Ovary (tissue), 3 donors: ENCODE data around the gene DAAM1.

ENCODE experiments used
- POLR2A ChIP-seq: fragments of 450-650 bp; IDR thresholded peaks from one replicate; pipeline ENCODE4 v1.6.1; 2017; ENCODE audit warnings: antibody characterized with exemption, mild to moderate bottlenecking, moderate library complexity
- TF ChIP-seq, protein P1 (sequence below), 3 donors: fragments of 450-650 bp in 2 of 3; fragments of 200-600 bp in 1 of 3; IDR thresholded peaks; one replicate each; pipeline versions ENCODE4 v1.5.1 to v1.8.0; 2016 to 2022; ENCODE audit warnings: antibody characterized with exemption in 3 of 3, mild to moderate bottlenecking in 1 of 3
- donor health status: DM: no; HTN: no; CAD: no.

DNA sequence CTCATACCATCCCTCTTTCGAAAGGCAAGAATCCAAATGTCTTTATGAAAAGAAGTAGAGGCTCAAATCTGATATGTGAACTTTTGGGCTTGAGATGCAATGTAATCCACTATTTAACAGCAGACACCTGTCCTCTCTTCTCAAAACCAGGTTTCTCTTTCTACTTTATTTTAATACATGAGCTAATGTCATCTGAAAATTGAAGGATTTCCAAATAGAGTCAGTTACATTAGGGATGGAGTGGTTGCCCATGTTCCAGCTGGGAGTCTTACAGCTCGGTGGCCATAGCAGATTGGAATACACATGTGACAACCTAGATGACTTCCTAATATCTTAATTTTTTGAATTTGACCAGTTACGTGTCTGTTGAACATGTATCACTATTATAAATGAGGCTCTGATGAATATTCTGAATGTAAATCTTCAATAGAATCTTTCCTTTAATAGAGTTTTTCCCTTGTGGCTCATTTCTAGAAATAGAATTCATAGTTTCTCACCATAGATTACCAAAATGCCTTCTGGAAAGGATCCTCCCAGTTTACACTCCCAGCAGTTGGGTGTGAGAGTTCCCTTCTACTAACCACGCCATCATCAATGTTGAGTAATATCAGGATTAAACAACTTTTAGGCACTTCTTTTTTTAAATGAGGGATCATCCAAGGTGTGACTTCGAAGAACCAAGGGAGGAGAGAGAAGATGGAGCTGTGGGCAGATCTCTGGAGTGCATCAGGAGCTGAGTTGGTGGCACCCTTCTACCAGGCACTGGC is 227.6 kb downstream of the DAAM1 start:
- TF ChIP-seq, protein P1, sequence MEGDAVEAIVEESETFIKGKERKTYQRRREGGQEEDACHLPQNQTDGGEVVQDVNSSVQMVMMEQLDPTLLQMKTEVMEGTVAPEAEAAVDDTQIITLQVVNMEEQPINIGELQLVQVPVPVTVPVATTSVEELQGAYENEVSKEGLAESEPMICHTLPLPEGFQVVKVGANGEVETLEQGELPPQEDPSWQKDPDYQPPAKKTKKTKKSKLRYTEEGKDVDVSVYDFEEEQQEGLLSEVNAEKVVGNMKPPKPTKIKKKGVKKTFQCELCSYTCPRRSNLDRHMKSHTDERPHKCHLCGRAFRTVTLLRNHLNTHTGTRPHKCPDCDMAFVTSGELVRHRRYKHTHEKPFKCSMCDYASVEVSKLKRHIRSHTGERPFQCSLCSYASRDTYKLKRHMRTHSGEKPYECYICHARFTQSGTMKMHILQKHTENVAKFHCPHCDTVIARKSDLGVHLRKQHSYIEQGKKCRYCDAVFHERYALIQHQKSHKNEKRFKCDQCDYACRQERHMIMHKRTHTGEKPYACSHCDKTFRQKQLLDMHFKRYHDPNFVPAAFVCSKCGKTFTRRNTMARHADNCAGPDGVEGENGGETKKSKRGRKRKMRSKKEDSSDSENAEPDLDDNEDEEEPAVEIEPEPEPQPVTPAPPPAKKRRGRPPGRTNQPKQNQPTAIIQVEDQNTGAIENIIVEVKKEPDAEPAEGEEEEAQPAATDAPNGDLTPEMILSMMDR (IDR thresholded peaks at IDR 0.05): no peak
- TF ChIP-seq POLR2A: no peak
